ENCODE data around the gene SLC17A7.
A peak's percentile ranks its signal among the peaks of the same experiment; 100 is the strongest.

SLC17A7 gene

DNA sequence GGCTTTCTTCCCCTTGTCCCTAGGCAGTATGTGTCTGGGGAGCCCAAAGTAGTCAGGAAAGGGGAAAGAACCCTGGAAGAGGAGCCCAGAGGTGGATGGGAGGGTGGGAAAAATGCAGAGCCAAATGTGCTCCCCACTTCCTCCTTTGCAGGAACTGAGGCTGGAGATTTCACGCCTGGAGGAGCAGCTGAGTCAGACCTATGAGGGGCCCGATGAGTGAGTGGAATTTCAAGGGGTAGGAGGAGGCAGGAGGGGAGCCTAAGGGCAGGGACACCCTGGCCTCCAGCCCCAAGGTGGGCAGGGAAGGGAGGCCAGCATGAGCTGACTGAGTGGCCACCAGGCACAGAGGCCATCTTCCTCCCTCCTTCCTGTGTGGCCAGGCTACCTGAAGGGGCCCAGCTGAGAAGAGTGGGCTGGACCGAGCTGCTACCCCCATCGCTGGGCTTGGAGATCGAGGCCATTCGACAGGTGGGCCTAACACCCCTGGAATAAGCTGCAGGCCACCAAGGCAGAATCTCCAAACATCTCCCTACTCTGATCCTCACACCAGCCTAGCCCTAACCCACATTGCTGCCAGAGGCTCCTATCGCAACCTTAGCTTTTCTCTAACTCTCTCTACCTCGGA is 32.4 kb downstream of the SLC17A7 start:
- DNase-seq (ENCODE audit: low spot score), result no peak

DNA sequence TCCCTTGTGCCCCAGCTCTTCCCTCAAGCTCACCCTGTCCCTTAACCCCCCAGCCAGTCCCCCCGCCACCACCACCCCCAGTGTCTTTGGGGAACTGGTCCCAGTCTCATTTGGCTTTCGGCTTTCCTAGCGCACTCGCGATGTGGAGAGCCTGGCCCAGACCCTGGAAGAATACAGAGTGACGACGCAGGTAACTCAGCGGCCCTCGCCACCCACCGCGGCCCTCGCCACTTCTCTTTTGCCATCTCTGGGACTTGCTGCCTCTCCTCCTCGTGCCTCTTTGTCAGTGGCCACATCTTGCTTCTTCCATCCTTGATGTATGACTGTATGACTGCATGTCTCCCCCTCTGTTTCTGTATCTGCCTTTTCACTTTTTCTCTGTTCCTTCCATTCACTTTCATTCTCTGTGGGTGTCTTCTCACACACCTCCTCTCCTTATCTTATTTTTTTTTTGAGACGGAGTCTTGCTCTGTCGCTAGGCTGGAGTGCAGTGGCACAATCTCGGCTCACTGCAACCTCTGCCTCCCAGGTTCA is 33.8 kb downstream of the SLC17A7 start:
- no peak for DNase-seq (ENCODE audit: low spot score)

GRCh38 chr19:49407079-49407478 is 34.2 kb downstream of the SLC17A7 start:
- no peak for DNase-seq (ENCODE audit: low spot score)

DNA sequence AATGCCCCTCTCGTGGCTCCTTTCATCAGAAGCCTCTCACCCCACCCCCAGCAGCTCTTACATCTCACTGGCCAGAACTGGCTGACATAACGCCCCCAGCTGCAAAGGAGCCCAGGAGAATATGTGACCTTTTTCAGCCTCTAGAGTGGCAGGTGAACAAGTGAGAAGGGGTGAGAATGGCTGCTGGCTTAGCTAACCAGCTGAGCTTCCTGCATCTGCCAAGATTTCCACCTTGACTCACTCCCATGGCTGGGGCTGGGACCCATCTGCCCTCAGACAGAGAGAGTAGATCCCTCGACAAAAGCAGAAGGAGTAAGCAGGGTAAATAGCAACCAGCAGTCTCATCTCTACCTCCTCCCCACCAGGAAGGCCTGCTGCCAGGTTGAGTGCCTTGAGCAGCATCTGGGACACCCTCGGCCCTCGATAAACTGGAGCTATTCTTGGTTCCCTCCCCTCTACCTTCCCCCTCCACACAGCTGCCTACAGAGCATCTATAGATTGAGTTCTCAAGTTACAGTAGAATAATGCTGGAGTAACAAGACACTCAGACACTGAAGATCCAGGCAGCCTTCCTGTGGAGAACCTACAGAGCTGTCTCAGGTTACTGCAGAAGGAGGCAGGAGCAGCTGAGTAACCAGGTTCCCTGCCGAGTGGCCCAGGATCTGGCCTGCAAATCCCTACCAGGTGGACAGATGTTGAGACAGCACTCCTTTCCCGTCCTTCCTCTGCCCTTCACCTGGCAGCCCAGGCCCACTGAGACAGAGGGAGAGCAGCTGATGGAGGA is 37.7 kb downstream of the SLC17A7 start:
- DNase-seq (ENCODE audit: low spot score), result no peak

DNA sequence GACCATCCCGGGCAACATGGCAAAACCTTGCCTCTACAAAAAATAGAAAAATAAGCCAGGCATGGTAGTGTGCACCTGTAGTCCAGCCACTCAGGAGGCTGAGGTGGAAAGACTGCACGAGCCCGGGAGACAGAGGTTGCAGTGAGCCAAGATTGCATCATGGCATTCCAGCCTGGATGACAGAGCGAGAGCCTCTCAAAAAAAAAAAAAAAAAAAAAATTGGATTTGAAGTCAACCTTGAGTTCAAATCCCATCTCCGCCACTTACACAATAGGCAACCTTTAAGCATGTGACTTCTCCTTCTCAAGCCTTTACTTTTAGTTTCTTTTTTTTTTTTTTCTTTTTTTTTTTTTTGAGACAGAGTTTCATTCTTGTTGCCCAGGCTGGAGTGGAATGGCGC is 41.3 kb downstream of the SLC17A7 start:
- DNase-seq (ENCODE audit: low spot score), result no peak

- no peak for DNase-seq (ENCODE audit: low spot score)
Measured at GRCh38 chr19:49398931-49399330, 42.4 kb downstream of the SLC17A7 start.

DNA sequence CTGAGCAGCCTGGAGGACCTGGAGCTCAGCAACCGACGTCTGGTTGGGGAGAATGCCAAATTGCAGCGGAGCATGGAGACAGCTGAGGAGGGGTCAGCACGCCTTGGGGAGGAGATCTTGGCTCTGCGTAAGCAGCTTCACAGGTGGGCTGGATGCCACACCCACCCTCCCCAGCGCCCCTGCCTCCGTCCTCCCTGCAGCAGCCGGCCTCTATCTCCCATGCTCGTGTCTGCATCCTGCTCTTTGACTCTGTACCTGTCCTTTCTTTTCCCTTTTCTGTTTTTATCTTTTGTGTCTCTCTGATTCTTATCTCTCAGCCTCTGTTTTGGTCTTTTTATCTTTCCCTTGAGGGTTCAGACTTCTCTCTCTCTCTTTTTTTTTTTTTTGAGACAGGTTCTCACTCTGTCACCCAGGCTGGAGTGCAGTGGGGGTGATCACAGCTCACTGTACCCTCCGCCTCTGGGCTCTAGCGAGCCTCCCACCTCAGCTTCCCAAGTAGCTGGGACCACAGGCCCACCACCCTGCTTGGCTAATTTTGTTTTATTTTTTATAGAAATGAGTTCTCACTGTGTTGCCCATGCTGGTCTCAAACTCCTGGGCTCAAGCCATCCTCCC is 43.2 kb downstream of the SLC17A7 start:
- DNase-seq (ENCODE audit: low spot score), result no peak

GRCh38 chr19:49396738-49397505 is 44.4 kb downstream of the SLC17A7 start:
- no peak for DNase-seq (ENCODE audit: low spot score)

GRCh38 chr19:49395581-49396407 is 45.5 kb downstream of the SLC17A7 start:
- DNase-seq (ENCODE audit: low spot score), result peak; percentile 75

DNA sequence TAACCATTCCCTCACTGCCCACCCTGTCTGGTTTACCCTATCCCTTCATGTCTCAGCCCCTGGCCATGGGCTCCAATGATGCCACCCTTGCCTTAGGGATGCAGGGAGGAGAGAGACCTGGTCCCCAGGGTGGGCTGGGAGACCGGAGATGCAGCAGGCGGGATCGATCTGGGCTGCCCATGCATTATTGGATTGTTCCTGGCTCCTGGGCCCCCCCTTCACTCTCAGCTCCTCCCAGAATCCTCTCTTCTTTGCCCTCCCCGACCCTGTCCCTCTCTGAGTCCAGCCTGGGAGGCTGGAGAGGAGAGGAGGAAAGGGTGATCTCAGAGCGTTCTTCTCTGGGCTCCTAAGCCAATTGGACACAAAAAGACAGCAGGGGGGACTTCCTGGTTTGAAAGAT is 47.4 kb downstream of the SLC17A7 start:
- peak; percentile 18 for DNase-seq (ENCODE audit: low spot score)

DNA sequence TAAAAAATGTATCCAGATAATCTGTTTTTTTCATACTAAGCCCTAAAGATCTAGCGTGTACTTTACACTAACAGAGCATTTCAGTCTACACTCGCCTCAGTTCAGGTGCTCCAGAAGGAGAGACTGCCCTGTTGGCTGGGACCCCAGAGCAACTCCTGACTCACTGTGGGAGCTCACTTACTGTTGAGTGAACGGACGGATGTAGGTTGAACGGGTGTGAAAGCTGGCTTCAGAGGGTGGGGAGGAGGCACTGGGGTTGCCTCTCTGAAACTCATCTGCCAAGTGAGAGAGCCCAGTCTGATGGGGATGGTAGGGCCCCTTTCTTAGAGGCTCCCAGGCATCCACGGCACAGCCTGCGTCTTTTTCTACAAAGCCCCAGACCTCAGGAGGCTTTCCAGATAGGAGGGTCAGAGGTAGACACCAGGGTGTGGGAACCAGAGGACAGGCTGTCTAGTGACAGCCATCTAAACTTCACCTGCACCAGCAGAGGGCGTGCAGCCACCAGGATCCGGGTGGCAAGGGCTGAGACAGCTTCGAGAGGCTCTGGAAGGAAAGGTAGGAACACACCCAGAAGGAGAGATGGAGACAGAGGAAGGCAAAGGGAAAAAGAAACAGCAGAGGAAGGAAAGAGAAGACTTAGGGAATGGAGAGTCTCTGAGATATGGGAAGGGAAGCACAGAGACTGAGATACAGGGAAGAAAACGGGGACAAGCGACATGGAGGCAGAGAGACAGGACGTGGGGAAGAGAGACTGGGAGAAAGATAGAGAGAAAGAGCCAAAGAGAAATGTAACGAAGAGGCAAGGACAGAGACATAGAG is 49.5 kb downstream of the SLC17A7 start:
- DNase-seq (ENCODE audit: low spot score), result peak; percentile 89

GRCh38 chr19:49390929-49391359 is 50.4 kb downstream of the SLC17A7 start:
- DNase-seq (ENCODE audit: low spot score), result no peak

DNA sequence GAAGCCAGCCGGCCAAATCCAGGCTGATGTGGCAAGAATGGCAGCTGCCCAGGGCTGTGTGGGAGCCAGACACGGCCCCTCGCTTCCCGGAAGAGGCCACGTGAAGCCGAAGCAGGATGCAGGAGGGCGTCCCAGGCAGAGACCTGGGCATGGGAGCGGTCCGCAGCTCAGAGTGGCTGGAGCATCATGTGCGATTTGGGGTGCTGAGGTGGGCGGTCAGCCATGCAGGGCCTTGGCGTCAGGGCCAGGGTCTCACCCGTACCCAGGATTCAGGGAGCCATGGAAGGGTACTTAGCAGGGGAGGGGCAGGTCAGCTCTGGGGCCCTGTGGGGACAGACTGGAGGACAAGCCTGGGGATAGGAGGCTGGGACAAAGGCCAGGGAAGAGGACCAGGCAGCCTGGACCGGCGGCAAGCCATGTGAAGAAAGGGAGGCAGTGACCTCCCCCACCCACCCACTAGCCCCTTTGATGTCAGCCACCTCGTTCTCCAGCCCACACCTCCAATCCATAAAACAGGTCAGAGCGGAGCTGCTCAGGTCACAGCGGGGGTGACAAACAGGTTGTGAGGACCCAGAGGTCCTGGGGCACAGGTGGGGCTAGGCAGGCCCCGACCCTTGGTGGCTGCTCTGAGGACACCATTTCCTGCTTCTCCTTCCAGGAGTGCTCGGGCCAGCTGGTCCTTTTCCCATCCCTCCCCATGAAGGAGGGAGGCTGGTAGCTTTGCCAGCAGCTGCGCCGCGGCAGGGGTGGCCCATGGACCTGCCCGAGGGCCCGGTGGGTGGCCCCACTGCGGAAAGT is 51.0 kb downstream of the SLC17A7 start:
- no peak for DNase-seq (ENCODE audit: low spot score)

DNA sequence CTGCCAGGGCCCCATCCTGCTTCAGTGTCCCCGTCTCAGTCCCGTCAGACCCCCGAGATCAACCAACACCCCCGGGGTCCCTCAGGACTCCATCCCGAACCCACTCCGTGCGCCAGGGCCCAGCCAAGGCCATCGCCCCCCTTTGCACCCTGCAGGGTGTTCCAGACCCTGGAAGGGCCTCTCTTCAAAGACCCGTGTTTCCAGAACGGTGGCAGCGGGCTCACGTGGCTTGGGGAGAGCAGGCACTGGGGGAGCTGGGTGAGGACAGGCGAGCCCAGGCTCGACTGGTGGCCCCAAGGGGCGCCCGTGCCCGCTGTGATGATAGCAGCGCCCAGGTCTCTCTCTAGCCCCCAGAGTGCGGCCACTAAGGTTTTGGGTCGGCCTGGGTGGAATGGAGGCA is 51.9 kb downstream of the SLC17A7 start:
- no peak for DNase-seq (ENCODE audit: low spot score)

GRCh38 chr19:49387936-49388372 is 53.4 kb downstream of the SLC17A7 start, which contains the start of gene KASH5:
Gene KASH5, plus strand, starts transcription at chr19:49388249. Its CDS starts 2,635 bp downstream, at chr19:49390884.
- DNase-seq (ENCODE audit: low spot score), result no peak

DNA sequence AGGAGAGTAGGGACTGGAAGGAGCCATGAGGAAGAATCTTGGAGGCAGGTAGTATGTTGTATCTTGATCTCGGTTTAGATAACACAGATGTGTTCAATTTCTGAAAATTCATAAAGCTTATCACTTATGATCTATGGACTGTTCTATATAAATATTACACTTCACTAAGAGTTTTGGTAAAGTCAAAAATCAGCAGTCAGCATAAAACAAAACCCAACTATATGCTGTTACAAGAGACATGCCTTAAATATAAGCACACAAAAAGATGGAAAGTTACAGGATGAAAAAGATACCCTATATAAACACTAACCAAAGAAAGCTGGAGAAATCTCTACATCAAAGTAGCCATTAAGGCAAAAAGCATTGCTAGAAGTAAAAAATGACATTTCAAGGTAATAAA is 57.7 kb downstream of the SLC17A7 start:
- DNase-seq (ENCODE audit: low spot score), result no peak

- DNase-seq (ENCODE audit: low spot score), result no peak
Measured at GRCh38 chr19:49382639-49383038, 58.7 kb downstream of the SLC17A7 start.

- no peak for DNase-seq (ENCODE audit: low spot score)
Measured at GRCh38 chr19:49380391-49380790, 60.9 kb downstream of the SLC17A7 start.

Measured in D341Med (cell line).